SKM-1 (cell line): ENCODE results near the gene NLN.
"Not testable (repeated sequence)": the region's sequence is repeated elsewhere in the genome, so short reads cannot be mapped to it uniquely, and the experiment has no call there.

ENCODE experiments used
- DNase-seq: peaks from one replicate; lab custom pipeline; 2025; ENCODE audit not compliant: unreplicated experiment; lab: John Stamatoyannopoulos, UW

The NLN gene

GRCh38 chr5:65828022-65828896, 106.3 kb downstream of the NLN start:
- DNase-seq, result no peak

DNA sequence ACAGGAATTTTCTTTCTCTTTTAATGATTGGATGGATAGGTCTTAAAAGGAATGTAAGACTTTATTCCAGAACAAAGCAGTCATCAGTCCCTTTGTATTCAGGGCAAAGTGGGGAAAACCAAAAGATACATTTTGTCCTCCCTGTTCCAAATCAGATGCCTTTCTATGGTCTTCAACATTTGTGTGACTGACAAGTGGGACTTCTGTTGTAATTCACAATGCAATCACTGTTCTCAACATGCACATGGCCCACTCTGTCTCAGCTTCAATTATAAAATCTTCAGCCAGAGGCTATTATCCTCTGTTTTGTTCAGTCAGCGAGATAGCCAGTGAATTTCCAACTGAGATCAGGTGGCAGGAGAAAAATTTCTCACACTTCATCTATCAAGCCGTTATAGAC, 108.9 kb downstream of the NLN start:
- no peak for DNase-seq

DNA sequence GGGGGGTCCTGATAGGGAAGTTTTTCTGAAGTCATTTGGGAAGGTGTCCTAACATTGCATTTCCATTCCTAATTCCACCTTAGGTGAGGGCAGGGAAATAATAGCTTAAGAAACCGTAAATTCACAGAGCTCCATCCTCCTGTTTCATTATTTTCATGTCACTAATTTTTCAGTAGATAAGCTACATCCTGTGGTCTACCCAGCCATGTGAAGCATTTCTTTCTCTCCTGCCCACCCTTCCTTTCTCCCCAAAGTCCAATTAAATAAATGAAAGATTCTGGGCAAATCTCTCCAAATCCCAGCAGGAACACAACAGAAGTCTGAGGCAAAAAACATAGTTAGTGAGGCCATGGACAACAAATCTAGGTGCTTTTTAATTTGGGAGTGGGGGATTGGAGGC, 109.3 kb downstream of the NLN start:
- no peak for DNase-seq

DNA sequence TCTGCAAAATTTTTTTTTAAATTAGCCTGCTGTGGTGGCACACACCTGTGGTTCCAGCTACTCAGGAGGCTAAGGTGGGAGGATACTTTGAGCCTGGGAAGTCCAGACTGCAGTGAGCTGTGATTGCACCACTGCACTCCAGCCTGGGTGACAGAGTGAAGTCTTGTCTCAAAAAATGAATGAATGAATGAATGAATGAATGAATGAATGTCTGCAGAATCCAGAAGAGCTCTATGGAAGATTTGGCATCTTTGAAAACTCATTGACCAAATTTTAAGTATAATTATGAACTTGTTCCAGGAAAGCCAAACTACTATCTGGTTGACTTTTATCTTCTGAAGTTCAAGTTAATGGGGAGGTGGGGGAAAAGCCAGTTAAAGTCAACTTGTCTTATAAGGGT, 110.1 kb downstream of the NLN start:
- no peak for DNase-seq

DNA sequence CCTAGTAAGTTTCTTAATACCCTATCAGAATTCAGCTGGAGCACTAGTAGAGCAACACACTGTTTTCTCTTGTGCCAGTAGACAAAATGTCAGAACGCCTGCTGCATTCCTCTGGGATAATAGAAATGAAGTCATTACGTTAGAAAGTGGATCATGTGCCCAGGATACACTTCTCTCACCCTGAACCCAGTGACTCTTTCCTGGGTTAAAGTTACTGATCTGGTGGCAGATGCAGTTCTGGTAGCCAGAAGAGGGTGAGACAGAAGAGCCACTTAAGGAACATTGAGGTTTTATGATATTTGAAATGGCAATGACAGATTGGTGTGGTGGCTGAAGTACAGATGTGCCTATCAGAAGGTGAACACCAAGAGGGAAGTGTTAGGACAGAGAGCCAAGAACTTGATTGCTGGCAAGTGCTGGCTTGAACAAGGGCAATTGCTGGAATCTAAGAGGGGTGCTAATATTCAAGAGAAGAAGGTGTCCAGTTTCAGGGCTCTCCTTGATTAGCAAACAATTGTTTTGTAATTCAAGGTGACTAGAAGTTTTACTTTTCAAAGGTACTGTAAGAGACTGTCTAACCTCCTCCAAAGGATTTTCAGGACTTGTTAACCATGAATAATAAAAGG, 110.7 kb downstream of the NLN start:
- DNase-seq, result no peak

DNA sequence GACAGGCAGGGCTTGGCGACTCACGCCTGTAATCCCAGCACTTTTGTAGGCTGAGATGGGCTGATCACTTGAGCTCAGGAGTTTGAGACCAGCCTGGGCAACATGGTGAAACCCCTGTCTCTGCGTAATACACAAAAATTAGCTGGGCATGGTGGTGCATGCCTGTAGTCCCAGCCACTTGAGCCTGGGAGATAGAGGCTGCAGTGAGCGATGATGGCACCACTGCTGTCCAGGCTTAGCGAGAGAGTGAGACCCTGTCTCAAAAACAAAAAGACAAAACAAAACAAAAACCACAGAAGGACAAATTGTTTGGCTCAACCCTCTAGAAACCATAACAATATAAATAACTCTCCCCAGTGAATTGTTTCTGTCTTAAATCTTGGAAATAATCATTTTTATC, 111.8 kb downstream of the NLN start:
- no peak for DNase-seq

DNA sequence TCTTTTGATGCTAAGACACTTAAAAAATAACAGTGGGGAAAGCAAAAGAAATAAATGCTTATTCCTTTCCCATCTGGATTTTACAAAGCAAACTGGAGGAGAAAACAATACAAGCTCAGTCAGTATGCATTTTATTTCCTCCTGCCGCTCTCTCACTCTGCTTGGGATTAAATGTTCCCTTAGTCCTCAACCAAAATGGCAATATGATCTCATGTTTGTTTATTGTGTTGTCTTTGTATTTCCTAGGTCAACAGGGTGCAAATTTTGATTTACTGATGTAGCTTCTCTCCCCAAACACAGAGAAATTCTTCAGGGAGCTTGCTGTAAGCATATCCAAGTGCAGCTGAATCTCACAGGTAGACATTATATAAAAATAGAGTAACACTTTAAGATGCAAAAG, 112.3 kb downstream of the NLN start:
- no peak for DNase-seq

DNA sequence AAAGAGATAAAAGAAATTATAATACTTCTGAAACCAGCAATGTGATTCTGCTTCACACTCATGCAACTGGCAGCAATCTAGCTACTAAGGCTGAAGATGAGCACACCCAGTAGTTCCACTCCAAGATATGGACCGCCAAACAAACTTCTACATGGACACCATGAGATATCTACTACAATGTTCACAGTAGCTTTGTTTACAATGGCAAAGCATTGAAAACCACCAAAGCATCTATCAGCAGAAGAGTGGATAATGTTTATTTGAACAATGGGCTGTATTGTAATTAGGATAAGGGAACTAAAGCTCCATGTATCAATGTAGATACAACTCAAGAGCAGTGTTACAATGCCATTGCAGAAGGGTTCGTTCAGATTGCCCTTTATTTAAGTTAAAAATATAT, 113.2 kb downstream of the NLN start:
- DNase-seq, result no peak

- no peak for DNase-seq
These were observed 115.1 kb downstream of the NLN start for GRCh38 chr5:65837139-65837538.

DNA sequence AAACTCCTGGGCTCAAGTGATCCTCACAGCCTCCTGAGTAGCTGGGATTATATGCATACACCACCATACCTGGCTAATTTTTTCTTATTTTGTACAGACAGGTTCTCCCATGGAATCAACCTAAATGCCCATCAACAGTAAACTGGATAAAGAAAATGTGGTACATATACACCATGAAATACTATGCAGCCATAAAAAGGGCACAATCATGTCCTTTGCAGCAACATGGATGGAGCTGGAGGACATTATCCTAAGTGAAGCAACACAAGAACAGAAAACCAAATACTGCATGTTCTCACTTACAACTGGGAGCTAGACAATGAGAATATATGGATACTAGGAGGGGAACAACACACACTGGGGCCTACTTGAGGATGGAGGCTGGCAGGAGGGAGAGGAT, 117.2 kb downstream of the NLN start:
- DNase-seq, result not testable (repeated sequence)

DNA sequence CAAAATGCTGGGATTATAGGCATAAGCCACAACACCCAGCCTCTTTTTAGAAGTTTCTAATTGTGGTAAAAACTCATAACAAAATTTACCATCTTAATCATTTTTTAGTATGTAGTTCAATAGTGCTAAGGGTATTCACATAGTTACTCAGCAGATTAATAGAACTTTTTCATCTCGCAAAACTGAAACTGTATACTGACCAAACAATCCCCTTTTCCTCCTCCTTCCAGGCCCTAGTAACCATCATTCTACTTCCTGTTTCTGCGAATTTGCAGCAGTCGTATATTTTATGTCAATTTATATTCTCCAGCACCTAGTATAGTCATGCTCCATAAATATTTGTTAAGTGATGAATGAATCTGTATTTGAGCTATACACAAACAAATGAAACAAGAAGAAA, 118.1 kb downstream of the NLN start:
- DNase-seq, result no peak

DNA sequence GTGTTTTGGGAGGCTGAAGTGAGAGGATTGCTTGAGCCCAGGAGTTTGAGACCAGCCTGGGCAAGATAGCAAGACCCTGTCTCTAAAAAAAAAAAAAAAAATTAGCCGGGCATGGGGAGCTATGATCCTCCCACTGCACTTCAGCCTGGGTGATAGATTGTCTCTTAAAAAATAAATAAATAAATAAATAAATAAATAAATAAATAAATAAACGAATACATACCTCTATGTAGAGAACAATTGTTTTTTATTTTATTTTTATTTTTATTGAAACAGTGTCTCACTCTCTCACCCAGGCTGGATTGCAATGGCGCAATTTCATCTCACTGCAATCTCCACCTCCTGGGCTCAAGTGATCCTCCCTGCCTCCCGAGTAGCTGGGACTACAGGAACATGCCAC, 122.8 kb downstream of the NLN start:
- not testable (repeated sequence) for DNase-seq

- DNase-seq, result no peak
These were observed 124.1 kb downstream of the NLN start for GRCh38 chr5:65846101-65846500.

DNA sequence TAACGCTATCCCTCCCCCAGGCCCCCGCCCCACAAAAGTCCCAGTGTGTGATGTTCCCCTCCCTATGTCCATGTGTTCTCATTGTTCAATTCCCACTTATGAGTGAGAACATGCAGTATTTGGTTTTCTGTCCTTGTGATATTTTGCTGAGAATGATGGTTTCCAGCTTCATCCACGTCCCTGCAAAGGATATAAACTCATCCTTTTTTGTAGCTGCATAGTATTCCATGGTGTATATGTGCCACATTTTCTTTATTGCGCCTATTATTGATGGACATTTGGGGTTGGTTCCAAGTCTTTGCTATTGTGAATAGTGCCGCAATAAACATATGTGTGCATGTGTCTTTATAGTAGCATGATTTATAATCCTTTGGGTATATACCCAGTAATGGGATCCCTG, 125.0 kb downstream of the NLN start:
- DNase-seq, result not testable (repeated sequence)

DNA sequence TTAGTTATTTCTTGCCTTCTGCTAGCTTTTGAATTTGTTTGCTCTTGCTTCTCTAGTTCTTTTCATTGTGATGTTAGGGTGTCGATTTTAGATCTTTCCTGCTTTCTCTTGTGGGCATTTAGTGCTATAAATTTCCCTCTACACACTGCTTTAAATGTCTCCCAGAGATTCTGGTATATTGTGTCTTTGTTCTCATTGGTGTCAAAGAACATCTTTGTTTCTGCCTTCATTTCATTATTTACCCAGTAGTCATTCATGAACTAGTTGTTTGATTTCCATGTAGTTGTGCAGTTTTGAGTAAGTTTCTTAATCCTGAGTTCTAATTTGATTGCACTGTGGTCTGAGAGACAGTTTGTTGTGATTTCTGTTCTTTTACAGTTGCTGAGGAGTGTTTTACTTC, 127.9 kb downstream of the NLN start:
- not testable (repeated sequence) for DNase-seq

DNA sequence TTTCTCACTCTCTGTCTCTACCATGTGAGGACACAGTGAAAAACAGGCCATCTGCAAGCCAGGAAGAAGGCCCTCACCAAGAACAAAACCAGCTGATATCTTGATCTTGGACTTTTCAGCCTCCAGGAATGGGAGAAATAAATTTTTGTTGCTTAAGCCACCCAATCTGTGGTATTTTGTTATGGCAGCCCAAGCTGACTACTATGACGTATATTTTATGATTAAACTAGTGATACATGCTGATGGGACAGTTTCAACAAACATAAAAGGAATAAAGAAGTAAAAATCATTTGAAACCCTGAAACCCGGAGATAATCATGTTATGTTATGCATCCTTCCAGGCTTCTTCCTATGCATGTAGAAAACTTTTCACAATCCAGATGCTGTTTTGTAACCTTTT, 132.9 kb downstream of the NLN start:
- no peak for DNase-seq

DNA sequence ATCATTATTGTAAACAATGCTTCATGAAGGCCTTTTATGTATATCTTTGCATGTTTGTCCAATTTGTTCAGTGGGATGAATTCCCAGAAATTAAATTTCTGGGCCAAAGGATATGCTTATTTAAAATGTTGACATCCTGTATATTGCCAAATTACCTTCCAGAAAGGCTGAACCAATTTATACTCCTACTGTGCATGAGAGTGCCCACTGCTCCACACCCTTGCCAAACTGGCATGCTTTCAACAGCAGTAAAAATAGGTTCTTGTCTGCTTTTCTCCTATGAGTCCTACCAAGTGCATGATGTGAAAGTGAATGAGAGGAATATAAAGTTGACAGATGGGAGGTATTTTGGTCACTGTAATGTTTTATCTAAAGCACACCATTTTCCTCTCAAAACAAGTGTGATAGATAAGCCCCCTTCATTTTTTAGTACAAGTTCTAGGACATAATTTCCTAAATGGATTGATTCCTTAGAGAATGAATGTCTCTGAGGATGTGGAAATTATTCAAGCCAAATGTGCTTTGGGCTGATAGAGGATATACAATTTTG, 133.8 kb downstream of the NLN start:
- no peak for DNase-seq

DNA sequence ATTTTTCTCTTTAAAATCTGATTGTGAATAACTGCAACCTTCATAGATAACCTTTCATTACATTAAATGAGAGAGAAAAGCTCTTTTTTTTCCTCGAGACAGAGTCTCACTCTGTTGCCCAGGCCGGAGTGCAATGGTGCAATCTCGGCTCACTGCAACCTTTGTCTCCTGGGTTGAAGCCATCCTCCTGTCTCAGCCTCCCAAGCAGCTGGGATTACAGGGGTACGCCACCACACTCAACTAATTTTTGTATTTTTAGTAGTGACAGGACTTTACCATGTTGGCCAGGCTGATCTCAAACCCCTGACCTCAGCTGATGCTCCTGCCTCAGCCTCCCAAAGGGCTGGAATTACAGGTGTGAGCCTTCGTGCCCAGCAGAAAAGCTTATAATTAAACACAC, 134.5 kb downstream of the NLN start:
- no peak for DNase-seq

DNA sequence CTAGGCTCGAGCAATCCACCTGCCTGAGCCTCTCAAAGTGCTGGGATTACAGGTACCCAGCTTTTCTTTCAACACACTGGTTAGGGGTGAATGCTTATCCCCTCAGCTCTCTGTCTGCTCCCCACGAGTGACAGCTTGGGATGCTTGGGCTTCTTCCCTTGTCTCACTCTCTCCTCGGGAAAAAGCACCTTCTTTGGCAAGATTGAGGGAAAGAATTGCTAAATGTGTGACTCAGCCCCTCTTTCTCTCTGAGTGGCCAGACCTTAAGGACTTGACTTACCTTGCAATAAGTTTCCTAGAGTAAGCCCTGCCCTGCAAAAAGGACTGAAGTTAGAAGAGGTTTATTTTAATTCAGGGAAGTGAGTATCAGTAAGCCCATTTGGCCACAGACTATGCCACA, 136.3 kb downstream of the NLN start:
- DNase-seq, result no peak

- no peak for DNase-seq
These were observed 139.8 kb downstream of the NLN start for GRCh38 chr5:65861830-65862241.

DNA sequence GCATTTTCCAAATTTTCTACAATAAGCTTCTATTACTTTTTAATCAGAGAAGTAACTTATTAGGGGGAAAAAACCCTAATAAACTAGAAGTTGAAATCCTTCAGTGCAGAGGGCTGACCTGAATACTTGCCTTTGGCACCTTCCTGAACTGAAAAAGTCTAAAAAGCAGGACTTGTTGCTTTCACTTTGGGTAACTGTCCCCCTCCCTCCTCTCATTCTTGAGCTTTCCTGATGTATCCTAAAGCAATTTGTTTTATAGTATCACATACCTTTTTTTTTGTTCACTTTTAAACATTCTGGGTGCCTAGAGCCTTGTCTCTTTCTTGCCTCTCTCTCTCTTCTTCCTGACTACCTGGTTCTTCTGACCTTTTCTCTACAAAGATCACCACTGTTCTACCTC, 140.4 kb downstream of the NLN start:
- no peak for DNase-seq

- DNase-seq, result no peak
These were observed 141.7 kb downstream of the NLN start for GRCh38 chr5:65863747-65864146.
